RPMI7951 (cell line): ENCODE data around the gene RAI14. TPM values are rescaled to one million over a fixed set of nuclear protein-coding genes. Genes with fewer than 3 reads are reported as not detected.
"Not testable (repeated sequence)": the region's sequence is repeated elsewhere in the genome, so short reads cannot be mapped to it uniquely, and the experiment has no call there.

ENCODE experiments used
- DNase-seq: peaks from one replicate; pipeline ENCODE4 v3.0.0-alpha.2; 2012; ENCODE audit warnings: low read depth
- total RNA-seq: library from RNA; depleted of rRNA; stranded (reverse); fragments of >200 nt; shearing (Covaris generic); gene quantifications from 2 replicates; pipeline ENCODE4 v1.2.3, GENCODE V29; 2014

The RAI14 gene
- total RNA-seq, 1 experiment from 2014 or later, result 36.8 TPM

GRCh38 chr5:34731435-34732232 is 75.5 kb downstream of the RAI14 start:
- DNase-seq, result no peak

GRCh38 chr5:34734326-34734725 is 78.2 kb downstream of the RAI14 start:
- no peak for DNase-seq

DNA sequence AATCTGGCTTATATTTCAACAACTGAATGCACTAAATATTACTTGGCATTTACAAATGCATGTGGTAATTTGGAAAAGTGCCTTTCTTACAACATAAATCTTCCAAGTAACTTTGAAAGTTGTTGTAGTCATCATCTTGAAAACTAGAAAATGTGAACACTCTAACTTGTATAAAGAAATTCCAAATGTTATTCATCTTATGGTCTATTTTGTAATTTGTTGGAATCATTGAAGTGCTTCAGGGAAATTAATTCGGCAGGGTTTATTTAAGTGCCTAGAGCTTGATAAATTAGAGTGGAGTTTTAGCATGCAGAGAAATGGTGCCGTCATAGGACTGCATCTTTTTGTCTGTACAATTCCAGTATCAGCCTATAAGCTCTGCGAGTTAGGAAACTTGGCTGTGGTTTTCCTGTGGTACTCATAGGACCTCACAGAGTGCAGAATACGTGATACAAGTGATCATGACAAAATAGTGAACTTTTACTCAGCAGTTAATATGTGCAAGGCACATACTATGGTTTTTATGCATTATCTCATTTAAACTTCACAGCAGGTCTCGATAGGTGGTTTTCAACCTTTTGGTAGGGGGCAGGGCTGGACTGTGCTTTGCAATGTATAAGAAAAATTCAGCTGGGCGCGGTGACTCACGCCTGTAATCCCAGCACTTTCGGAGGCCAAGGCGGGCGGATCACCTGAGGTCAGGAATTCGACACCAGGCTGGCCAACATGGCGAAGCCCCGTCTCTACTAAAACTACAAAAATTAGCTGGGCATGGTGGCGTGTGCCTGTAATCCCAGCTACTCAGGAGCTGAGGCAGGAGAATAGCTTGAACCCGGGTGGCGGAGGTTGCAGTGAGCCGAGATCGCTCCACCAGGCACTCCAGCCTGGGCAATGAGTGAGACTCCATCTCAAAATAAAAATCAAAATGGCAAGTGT is 79.6 kb downstream of the RAI14 start:
- DNase-seq, result no peak

GRCh38 chr5:34736445-34737115 is 80.5 kb downstream of the RAI14 start:
- DNase-seq, result no peak

- no peak for DNase-seq
Measured at GRCh38 chr5:34737731-34738130, 81.6 kb downstream of the RAI14 start.

DNA sequence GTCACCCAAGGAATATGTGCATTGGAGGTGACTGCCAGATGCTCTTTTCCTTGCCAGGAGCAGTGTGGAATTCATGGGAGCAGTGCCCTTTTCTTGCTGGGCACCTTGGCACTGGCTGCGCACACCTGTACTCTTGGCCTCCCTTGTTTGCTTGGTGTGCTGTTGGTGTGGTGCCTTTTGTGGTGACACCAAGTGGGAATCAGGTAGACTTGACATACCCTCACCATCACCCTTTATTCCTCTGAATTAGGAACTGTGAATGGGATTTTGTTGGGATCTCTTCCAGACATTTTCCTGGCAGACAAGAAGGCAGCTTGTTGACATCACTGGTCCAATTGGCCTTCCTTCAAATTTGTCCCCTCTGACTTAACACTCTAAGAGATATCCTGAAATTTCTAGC is 82.3 kb downstream of the RAI14 start:
- DNase-seq, result no peak

- DNase-seq, result no peak
Measured at GRCh38 chr5:34740389-34740806, 84.3 kb downstream of the RAI14 start.

DNA sequence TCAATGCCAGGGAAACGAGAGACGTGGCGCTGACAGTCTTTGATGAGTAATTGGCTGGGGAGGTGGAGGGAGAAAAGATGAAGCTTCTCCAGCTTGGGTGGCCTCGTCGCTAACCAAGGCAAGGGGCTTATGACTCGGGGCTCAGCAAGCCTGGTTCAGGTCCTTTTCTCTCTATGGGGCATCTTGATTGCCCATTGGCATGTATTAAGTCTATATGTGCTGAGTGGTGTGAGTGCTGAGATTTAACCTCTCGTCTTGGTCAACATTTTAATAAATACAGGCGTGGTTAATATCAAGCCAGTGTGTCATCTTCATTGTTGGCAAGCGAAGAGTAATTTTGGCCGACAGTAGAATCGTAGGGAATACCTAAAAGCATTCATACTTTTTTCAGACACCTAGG is 85.9 kb downstream of the RAI14 start:
- no peak for DNase-seq

GRCh38 chr5:34743878-34744277 is 87.8 kb downstream of the RAI14 start:
- DNase-seq, result peak; percentile 78

DNA sequence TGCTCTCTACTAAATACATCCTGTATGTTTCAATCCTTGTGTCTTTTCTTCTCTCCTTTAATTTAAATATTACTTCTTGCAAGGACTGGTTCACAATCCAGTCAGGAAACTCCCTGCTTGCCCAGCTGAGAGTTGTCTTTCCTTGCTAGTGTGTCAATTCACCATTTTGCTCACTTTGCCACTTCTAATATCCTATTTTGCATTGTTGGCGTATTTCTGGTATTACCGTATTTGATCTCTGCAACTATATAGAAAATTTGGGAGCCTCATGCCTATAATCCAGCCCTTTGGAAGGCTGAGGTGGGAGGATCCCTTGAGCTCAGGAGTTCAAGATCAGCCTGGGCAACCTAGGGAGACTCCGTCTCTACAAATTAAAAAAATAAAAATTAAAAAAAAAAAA is 92.3 kb downstream of the RAI14 start:
- no peak for DNase-seq

DNA sequence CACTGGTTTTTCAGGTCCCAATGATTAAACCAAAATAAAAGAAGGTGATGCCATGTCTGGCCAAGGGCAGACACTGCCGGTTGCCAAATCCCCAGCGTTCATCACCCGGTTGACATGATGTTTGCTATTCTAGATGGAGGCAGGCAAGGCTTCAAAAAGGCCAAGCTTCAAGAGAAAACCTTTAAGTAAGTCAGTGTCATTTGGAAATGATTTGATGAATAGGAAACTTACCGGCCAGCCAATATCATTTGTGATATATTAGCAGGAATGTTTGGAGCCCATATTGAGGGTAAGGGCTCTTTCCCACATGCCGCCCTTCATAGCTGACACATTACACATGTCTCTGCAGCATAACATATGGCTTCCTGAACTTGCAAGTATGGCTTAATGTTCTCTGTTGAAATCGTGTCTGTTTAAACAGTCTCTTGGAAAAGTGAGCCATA is 93.3 kb downstream of the RAI14 start:
- DNase-seq, result no peak

GRCh38 chr5:34750206-34750605 is 94.1 kb downstream of the RAI14 start:
- DNase-seq, result no peak

- no peak for DNase-seq
Measured at GRCh38 chr5:34751807-34752736, 95.9 kb downstream of the RAI14 start.

DNA sequence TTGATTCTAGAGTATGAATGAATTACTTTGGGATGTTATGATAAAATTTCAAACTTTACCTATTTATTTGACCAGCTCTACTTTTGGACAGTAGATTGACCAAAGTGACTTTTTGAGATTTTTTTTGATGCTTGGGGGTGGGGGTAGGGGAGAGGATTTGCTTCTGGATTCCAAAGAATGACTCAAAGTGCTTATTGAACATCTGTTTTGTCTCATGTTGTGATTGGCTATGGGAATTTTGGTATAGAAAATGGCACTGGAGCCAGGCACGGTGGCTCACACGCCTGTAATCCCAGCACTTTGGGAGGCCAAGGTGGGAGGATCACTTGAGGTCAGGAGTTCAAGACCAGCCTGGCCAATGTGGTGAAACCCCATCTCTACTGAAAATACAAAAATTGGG is 97.1 kb downstream of the RAI14 start:
- not testable (repeated sequence) for DNase-seq

GRCh38 chr5:34755926-34756325 is 99.8 kb downstream of the RAI14 start:
- DNase-seq, result no peak

DNA sequence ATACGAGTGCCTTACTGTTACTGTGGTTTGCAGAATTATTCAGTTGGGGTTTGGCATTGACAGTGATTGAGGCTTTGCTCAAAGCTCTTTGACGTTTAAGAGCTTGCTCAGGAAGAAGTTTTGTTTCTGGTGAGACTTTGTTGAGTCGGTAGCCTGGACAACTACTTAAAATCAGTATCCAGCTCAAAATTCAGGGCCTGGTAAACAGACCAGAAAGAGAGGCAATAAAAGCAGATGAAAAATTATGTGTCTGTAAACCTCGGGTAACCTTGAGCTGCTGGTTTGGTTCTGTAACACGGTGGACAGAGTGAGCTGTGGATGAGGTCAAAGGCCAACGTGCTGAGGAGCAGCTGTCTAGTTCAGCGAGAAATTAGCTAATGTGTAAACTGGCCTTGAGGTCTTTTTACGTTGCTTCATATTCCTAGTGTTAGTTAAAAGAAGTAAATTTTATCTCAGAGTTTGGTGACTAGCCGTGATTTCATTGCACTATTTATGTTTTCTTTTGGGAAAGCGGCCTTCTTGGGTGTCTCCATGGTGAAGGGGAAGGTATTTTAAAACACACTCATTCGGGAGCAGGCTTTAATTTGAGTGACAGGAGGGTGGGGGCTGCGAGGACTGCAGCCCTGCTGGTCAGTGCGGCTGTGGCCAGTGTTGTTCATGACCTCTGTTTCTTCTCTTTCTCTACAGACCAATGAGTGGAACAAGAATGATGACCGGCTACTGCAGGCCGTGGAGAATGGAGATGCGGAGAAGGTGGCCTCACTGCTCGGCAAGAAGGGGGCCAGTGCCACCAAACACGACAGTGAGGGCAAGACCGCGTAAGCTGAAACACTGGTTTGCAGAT is 100.9 kb downstream of the RAI14 start:
- DNase-seq, result no peak

DNA sequence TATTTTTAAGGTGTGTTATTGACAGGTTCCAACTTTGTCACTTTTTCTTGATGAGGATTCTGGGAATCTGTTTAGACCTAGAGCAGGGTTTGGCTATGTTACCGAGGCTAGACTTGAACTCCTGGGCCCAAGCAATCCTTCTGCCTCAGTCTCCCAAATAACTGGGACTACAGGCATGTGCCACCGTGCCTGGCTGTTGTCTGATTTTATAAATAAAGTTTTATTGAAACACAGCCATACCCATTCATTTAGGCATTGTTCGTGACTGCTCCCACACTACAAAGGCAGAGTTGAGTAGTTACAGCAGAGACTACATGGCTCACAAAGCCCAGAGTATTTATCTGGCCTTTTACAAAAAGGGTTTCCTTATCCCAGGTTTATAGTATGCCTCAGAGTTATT is 102.4 kb downstream of the RAI14 start:
- DNase-seq, result no peak

DNA sequence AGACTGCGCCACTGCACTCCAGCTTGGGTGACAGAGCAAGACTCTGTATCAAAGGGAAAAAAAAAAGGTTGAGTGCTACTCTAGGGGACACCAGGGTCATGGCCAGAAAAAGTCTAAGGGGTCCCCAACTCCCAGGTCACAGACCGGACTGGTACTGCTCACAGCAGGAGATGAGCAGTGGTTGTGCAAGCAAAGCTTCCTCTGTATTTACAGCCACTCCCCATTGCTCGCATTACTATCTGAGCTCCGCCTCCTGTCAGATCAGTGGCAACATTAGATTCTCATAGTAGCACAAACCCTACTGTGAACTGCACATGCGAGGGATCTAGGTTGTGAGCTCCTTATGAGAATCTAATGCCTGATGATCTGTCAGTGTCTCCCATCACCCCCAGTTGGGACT is 103.1 kb downstream of the RAI14 start:
- DNase-seq, result not testable (repeated sequence)

- DNase-seq, result no peak
Measured at GRCh38 chr5:34765662-34766061, 109.5 kb downstream of the RAI14 start.

DNA sequence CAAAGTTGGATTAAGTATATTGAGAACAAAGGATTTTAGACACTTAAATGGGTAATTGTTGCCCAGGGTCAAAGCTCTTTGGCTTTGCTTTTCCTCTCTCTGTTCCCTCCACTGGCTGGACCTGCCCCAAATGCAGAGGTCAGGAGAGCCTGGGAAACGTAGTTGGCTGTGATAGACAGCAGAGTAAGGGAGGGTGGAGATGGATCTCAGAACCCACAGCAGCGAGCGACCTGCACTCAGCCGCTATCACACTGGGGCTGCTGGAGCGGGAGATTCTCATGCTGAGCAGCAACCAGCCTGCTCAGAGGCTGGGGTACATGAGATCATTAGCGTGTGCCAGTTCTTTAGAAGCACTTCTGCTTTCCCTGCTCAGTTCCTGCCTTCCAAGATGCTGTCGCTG is 111.1 kb downstream of the RAI14 start:
- DNase-seq, result no peak
